ENCODE results near the gene NCBP2L. TPM values are rescaled to one million over a fixed set of nuclear protein-coding genes. Genes with fewer than 3 reads are reported as not detected.

NCBP2L gene
- polyA plus RNA-seq, result under 1 TPM in 1 of 2 donors, not detected in 1; 0.02 TPM

DNA sequence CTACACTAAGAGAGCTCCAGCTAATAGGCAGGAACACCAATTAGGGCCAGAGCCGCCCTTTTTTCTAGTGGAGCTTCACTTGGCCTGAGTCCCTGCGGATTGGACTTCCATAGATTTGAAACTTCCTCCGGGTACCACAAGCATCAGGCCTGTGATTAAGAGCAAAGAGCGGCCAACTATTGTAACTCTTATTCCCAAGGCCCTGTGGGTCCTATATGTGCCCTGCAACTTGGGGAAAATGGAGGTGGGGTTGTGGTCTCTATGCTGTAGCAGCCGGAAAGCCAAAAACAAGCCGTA is at the start of gene NCBP2L:
Gene NCBP2L, plus strand, starts transcription at position 198 of the 297 bp plus-strand sequence. CDS start 16,488 bp downstream, outside the sequence.
- Histone ChIP-seq H3K36me3 (ENCODE audit: control insufficient read depth in 2 of 2, insufficient read depth in 2 of 2, low read length in 1 of 2) (no peaks in the 10 kb centered on the region), H3K4me1 (ENCODE audit: control insufficient read depth in 2 of 2, insufficient read depth in 2 of 2, low read length in 1 of 2) (peaks cover 0 to 5% of the 10 kb centered on the region in 2 donors), H3K27ac (ENCODE audit: low read depth in 2 of 2, low read length in 1 of 2) (peak within 1 kb of the TSS; percentile 84 to 92), H3K27me3 (ENCODE audit: control insufficient read depth in 1 of 2, insufficient read depth in 2 of 2, low read length in 2 of 2) (no peaks in the 10 kb centered on the region), H3K4me3 (ENCODE audit: low read depth in 1 of 2, low read length in 2 of 2) (peak within 1 kb of the TSS in 1 of 2 donors; percentile 65), H3K9me3 (ENCODE audit: control insufficient read depth in 2 of 2, insufficient read depth in 1 of 2, low read depth in 1 of 2, low read length in 1 of 2) (no peaks in the 10 kb centered on the region)
- 58 to 66% methylated on average over 6 of the region's 6 CpGs for WGBS, 2 donors

GRCh38 chrX:107728371-107729099 is 49.0 kb upstream of the NCBP2L start:
- no peak overlapping the region for H3K4me3 ChIP-seq (ENCODE audit: low read depth in 1 of 2, low read length in 2 of 2)
- peaks cover 0 to 17% of the 10 kb centered on the region in 2 donors for H3K4me1 ChIP-seq (ENCODE audit: control insufficient read depth in 2 of 2, insufficient read depth in 2 of 2, low read length in 1 of 2)
- no peaks in the 10 kb centered on the region for H3K36me3 ChIP-seq (ENCODE audit: control insufficient read depth in 2 of 2, insufficient read depth in 2 of 2, low read length in 1 of 2)
- 67% methylated on average over 4 of the region's 4 CpGs for WGBS, 2 donors
- no peaks in the 10 kb centered on the region for H3K27me3 ChIP-seq (ENCODE audit: control insufficient read depth in 1 of 2, insufficient read depth in 2 of 2, low read length in 2 of 2)
- no peaks in the 10 kb centered on the region for H3K9me3 ChIP-seq (ENCODE audit: control insufficient read depth in 2 of 2, insufficient read depth in 1 of 2, low read depth in 1 of 2, low read length in 1 of 2)
- peak overlapping the region; percentile 41 to 64 for H3K27ac ChIP-seq (ENCODE audit: low read depth in 2 of 2, low read length in 1 of 2)

DNA sequence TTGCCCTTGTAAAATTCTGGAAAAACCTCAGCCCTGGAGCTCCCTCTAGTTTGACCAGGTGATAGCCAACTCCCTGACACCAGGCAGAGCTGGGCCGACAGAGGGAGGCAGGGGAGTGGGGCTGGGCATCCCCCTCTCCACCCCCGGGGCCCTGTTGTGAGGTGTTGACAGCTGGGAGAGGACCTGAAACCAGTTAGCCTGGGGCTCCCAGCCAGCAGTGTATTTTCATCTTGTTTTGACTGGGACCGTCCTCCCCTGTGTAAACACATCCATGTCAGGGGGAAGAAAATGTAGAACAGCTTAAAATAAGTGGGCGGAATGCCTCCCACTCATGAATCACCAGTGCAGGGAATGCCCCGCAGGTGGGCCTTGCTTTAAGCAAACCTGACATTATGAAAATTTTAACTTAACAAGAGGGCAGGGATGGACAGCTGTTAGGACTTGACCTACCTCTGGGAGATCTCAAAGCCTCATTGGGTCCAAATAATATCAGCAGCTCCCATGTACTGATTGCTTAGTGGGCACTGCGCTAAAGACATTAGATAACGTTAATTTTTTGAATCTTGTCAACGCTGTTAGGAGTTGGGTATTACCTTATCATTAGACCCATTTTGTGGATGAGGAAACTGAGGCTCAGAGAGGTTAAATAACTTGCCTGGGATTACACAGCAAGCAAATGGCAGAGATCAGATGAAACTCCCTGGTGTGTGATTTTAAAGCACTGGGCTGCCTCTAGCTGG is 47.8 kb upstream of the NCBP2L start:
- H3K4me1 ChIP-seq (ENCODE audit: control insufficient read depth in 2 of 2, insufficient read depth in 2 of 2, low read length in 1 of 2), result peaks cover 0 to 25% of the 10 kb centered on the region in 2 donors
- H3K36me3 ChIP-seq (ENCODE audit: control insufficient read depth in 2 of 2, insufficient read depth in 2 of 2, low read length in 1 of 2), result no peaks in the 10 kb centered on the region
- no peaks in the 10 kb centered on the region for H3K9me3 ChIP-seq (ENCODE audit: control insufficient read depth in 2 of 2, insufficient read depth in 1 of 2, low read depth in 1 of 2, low read length in 1 of 2)
- no peak overlapping the region for H3K4me3 ChIP-seq (ENCODE audit: low read depth in 1 of 2, low read length in 2 of 2)
- H3K27ac ChIP-seq (ENCODE audit: low read depth in 2 of 2, low read length in 1 of 2), result peak overlapping the region; percentile 41 to 64
- WGBS, 2 donors, result 52 to 62% methylated on average over 8 of the region's 8 CpGs
- H3K27me3 ChIP-seq (ENCODE audit: control insufficient read depth in 1 of 2, insufficient read depth in 2 of 2, low read length in 2 of 2), result no peaks in the 10 kb centered on the region

- Histone ChIP-seq H3K27ac (ENCODE audit: low read depth in 2 of 2, low read length in 1 of 2) (peak overlapping the region; percentile 25 to 38), H3K27me3 (ENCODE audit: control insufficient read depth in 1 of 2, insufficient read depth in 2 of 2, low read length in 2 of 2) (no peaks in the 10 kb centered on the region), H3K4me3 (ENCODE audit: low read depth in 1 of 2, low read length in 2 of 2) (no peak overlapping the region), H3K36me3 (ENCODE audit: control insufficient read depth in 2 of 2, insufficient read depth in 2 of 2, low read length in 1 of 2) (no peaks in the 10 kb centered on the region), H3K4me1 (ENCODE audit: control insufficient read depth in 2 of 2, insufficient read depth in 2 of 2, low read length in 1 of 2) (peaks cover 0 to 25% of the 10 kb centered on the region in 2 donors), H3K9me3 (ENCODE audit: control insufficient read depth in 2 of 2, insufficient read depth in 1 of 2, low read depth in 1 of 2, low read length in 1 of 2) (no peaks in the 10 kb centered on the region)
- WGBS, 2 donors, result 29 to 56% methylated on average over 1 of the region's 1 CpG
Observed at GRCh38 chrX:107730298-107730655, 47.3 kb upstream of the NCBP2L start.

- WGBS, 2 donors, result 64 to 69% methylated on average over 9 of the region's 9 CpGs
- Histone ChIP-seq H3K27me3 (ENCODE audit: control insufficient read depth in 1 of 2, insufficient read depth in 2 of 2, low read length in 2 of 2) (no peaks in the 10 kb centered on the region), H3K36me3 (ENCODE audit: control insufficient read depth in 2 of 2, insufficient read depth in 2 of 2, low read length in 1 of 2) (no peaks in the 10 kb centered on the region), H3K4me1 (ENCODE audit: control insufficient read depth in 2 of 2, insufficient read depth in 2 of 2, low read length in 1 of 2) (peaks cover 0 to 25% of the 10 kb centered on the region in 2 donors), H3K4me3 (ENCODE audit: low read depth in 1 of 2, low read length in 2 of 2) (no peak overlapping the region), H3K9me3 (ENCODE audit: control insufficient read depth in 2 of 2, insufficient read depth in 1 of 2, low read depth in 1 of 2, low read length in 1 of 2) (no peaks in the 10 kb centered on the region), H3K27ac (ENCODE audit: low read depth in 2 of 2, low read length in 1 of 2) (peak overlapping the region; percentile 67 to 69)
Observed at GRCh38 chrX:107730991-107731766, 46.4 kb upstream of the NCBP2L start.

DNA sequence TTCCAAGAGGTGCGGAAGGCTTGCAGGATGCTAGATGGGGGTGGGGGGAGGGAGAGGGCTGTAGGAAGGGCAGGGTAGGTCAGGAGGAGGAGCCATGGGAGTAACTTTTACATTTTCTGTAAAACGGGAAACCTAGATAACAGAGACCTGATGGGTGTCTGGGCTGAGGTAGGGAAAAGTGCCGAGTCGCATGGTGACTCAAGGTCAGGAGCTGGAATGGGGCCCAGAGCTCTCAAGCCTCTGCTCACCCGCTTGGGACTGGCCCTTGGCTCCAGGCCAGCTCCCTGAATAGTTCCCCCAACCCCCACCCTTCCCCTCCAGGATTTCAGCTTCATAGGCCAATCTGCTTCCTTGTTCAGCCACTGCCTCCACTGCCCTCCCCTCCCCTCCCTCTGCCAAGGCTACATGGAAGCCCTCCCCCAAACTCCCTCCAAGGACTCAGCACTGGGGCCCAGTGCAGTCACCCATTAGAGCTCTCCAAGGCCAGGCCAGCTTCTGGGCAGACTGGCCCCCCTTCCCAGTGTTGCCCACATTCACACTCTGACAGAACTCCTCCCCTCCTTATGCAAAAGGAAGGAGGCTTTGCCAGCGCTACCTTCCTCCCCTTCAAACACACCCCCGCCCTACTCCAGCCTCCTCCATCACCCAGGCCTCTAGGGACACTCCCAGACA is 45.6 kb upstream of the NCBP2L start:
- Histone ChIP-seq H3K4me1 (ENCODE audit: control insufficient read depth in 2 of 2, insufficient read depth in 2 of 2, low read length in 1 of 2) (peaks cover 0 to 25% of the 10 kb centered on the region in 2 donors), H3K27me3 (ENCODE audit: control insufficient read depth in 1 of 2, insufficient read depth in 2 of 2, low read length in 2 of 2) (no peaks in the 10 kb centered on the region), H3K27ac (ENCODE audit: low read depth in 2 of 2, low read length in 1 of 2) (peak overlapping the region; percentile 67 to 69), H3K4me3 (ENCODE audit: low read depth in 1 of 2, low read length in 2 of 2) (no peak overlapping the region), H3K9me3 (ENCODE audit: control insufficient read depth in 2 of 2, insufficient read depth in 1 of 2, low read depth in 1 of 2, low read length in 1 of 2) (no peaks in the 10 kb centered on the region), H3K36me3 (ENCODE audit: control insufficient read depth in 2 of 2, insufficient read depth in 2 of 2, low read length in 1 of 2) (no peaks in the 10 kb centered on the region)
- WGBS, 2 donors, result 32 to 35% methylated on average over 7 of the region's 7 CpGs

- H3K9me3 ChIP-seq (ENCODE audit: control insufficient read depth in 2 of 2, insufficient read depth in 1 of 2, low read depth in 1 of 2, low read length in 1 of 2), result no peaks in the 10 kb centered on the region
- peaks cover 3 to 32% of the 10 kb centered on the region in 2 donors for H3K4me1 ChIP-seq (ENCODE audit: control insufficient read depth in 2 of 2, insufficient read depth in 2 of 2, low read length in 1 of 2)
- H3K27ac ChIP-seq (ENCODE audit: low read depth in 2 of 2, low read length in 1 of 2), result peak overlapping the region; percentile 28 to 33
- H3K27me3 ChIP-seq (ENCODE audit: control insufficient read depth in 1 of 2, insufficient read depth in 2 of 2, low read length in 2 of 2), result no peaks in the 10 kb centered on the region
- no peaks in the 10 kb centered on the region for H3K36me3 ChIP-seq (ENCODE audit: control insufficient read depth in 2 of 2, insufficient read depth in 2 of 2, low read length in 1 of 2)
- H3K4me3 ChIP-seq (ENCODE audit: low read depth in 1 of 2, low read length in 2 of 2), result no peak overlapping the region
- WGBS, 2 donors, result 51 to 52% methylated on average over 4 of the region's 4 CpGs
Observed at GRCh38 chrX:107733686-107734085, 43.8 kb upstream of the NCBP2L start.

GRCh38 chrX:107734646-107735045 is 42.9 kb upstream of the NCBP2L start:
- WGBS, 2 donors, result 41 to 59% methylated on average over 3 of the region's 3 CpGs
- Histone ChIP-seq H3K9me3 (ENCODE audit: control insufficient read depth in 2 of 2, insufficient read depth in 1 of 2, low read depth in 1 of 2, low read length in 1 of 2) (no peaks in the 10 kb centered on the region), H3K4me3 (ENCODE audit: low read depth in 1 of 2, low read length in 2 of 2) (no peak overlapping the region), H3K36me3 (ENCODE audit: control insufficient read depth in 2 of 2, insufficient read depth in 2 of 2, low read length in 1 of 2) (no peaks in the 10 kb centered on the region), H3K4me1 (ENCODE audit: control insufficient read depth in 2 of 2, insufficient read depth in 2 of 2, low read length in 1 of 2) (peaks cover 5 to 35% of the 10 kb centered on the region in 2 donors), H3K27ac (ENCODE audit: low read depth in 2 of 2, low read length in 1 of 2) (peak overlapping the region in 1 of 2 donors; percentile 25), H3K27me3 (ENCODE audit: control insufficient read depth in 1 of 2, insufficient read depth in 2 of 2, low read length in 2 of 2) (no peaks in the 10 kb centered on the region)
